Activated CD8-positive, alpha-beta memory T cell treated with anti-CD3 and anti-CD28 coated beads for 4 hours (primary cell): ENCODE measurements around the gene NFE2L1.
A peak's percentile ranks its signal among the peaks of the same experiment; 100 is the strongest.
"Not testable (repeated sequence)": the region's sequence is repeated elsewhere in the genome, so short reads cannot be mapped to it uniquely, and the experiment has no call there.

Source experiments
- DNase-seq, 2 donors: peaks; one replicate each; pipeline ENCODE4 v3.0.0-alpha.2; 2020; ENCODE audit warnings: low read depth in 2 of 2

The NFE2L1 gene

GRCh38 chr17:48024149-48025039 is 23.8 kb upstream of the NFE2L1 start:
- no peak for DNase-seq

- DNase-seq: peak; percentile 95 to 96
Measured at GRCh38 chr17:48025040-48025903, 22.9 kb upstream of the NFE2L1 start.

- no peak for DNase-seq
Measured at GRCh38 chr17:48025904-48026501, 22.2 kb upstream of the NFE2L1 start.

GRCh38 chr17:48026502-48027321 is 21.4 kb upstream of the NFE2L1 start:
- peak in 1 of 2 donors; percentile 54 for DNase-seq

- no peak for DNase-seq
Measured at GRCh38 chr17:48027322-48027981, 20.7 kb upstream of the NFE2L1 start.

- no peak for DNase-seq
Measured at GRCh38 chr17:48028736-48029135, 19.4 kb upstream of the NFE2L1 start.

- no peak for DNase-seq
Measured at GRCh38 chr17:48030531-48030930, 17.6 kb upstream of the NFE2L1 start.

GRCh38 chr17:48031966-48032365 is 16.2 kb upstream of the NFE2L1 start:
- DNase-seq: no peak

GRCh38 chr17:48034734-48035133 is 13.4 kb upstream of the NFE2L1 start:
- DNase-seq: not testable (repeated sequence)

- DNase-seq: no peak
Measured at GRCh38 chr17:48036693-48037035, 11.5 kb upstream of the NFE2L1 start.

- DNase-seq: peak in 1 of 2 donors; percentile 20
Measured at GRCh38 chr17:48037036-48037837, 10.9 kb upstream of the NFE2L1 start, which contains the start of gene COPZ2. COPZ2 (minus strand) TSS chr17:48037797; CDS start chr17:48037777, 20 bp downstream.

GRCh38 chr17:48037838-48038323 is 10.3 kb upstream of the NFE2L1 start:
- DNase-seq: no peak

- no peak for DNase-seq
Measured at GRCh38 chr17:48038687-48039086, 9.5 kb upstream of the NFE2L1 start.

GRCh38 chr17:48043176-48043575 is 5.0 kb upstream of the NFE2L1 start:
- DNase-seq: no peak

GRCh38 chr17:48044851-48045250 is 3.3 kb upstream of the NFE2L1 start:
- no peak for DNase-seq

- no peak for DNase-seq
Measured at GRCh38 chr17:48045316-48046001, 2.7 kb upstream of the NFE2L1 start.

- no peak for DNase-seq
Measured at GRCh38 chr17:48046296-48046695, 1.9 kb upstream of the NFE2L1 start.

- no peak for DNase-seq
Measured at GRCh38 chr17:48047113-48047740, 932 bp upstream of the NFE2L1 start.
